GM19452 (cell line): ENCODE measurements around the gene SF3A1.
A peak's percentile ranks its signal among the peaks of the same experiment; 100 is the strongest.
"Not testable (repeated sequence)": the region's sequence is repeated elsewhere in the genome, so short reads cannot be mapped to it uniquely, and the experiment has no call there.

ENCODE experiments used
- ATAC-seq: cut with Tn5 transposase; IDR thresholded peaks from one replicate; pipeline ENCODE4 v1.9.1; 2021; ENCODE audit not compliant: unreplicated experiment

SF3A1 gene

DNA sequence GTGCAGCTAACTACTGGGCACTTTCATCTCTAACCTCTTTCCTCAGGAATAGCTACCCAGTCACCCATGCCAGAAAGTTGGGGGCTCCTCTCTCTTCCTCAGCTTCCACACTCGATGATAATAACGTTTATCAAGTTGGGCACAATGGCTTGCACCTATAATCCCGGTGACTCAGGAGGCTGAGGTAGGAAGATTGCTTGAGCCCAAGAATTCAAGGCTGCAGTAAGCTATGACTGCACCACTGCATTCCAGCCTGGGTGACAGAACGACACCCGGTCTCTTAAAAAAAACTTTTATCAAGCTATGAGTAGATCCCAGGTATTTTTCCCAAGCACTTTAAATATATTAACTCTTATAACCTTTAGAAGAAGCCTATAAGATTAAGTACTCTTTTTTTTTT is 2.0 kb downstream of the SF3A1 start:
- no peak for ATAC-seq

DNA sequence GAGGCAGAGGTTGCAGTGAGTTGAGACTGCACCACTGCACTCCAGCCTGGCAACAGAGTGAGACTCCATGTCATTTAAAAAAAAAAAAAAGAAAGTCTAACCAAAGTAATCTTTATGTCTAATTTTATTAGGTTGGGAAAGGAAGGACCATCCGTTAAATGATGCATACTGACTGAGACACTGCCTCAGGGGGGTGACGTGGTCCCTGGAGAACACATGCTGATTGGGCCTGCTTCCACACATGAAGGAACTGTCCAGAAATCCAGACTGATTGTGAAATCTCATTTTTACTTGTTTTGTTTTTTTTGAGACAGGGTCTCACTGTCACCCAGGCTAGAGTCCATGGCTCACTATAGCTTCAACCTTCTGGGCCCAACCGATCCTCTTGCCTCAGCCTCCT is 5.5 kb downstream of the SF3A1 start:
- no peak for ATAC-seq

GRCh38 chr22:30348809-30349208 is 7.9 kb downstream of the SF3A1 start:
- ATAC-seq, result no peak

- ATAC-seq, result no peak
These were observed 8.3 kb downstream of the SF3A1 start for GRCh38 chr22:30348404-30348803.

GRCh38 chr22:30347255-30347892 is 9.3 kb downstream of the SF3A1 start:
- ATAC-seq, result no peak

- ATAC-seq, result no peak
These were observed 12.1 kb downstream of the SF3A1 start for GRCh38 chr22:30344447-30345200.

DNA sequence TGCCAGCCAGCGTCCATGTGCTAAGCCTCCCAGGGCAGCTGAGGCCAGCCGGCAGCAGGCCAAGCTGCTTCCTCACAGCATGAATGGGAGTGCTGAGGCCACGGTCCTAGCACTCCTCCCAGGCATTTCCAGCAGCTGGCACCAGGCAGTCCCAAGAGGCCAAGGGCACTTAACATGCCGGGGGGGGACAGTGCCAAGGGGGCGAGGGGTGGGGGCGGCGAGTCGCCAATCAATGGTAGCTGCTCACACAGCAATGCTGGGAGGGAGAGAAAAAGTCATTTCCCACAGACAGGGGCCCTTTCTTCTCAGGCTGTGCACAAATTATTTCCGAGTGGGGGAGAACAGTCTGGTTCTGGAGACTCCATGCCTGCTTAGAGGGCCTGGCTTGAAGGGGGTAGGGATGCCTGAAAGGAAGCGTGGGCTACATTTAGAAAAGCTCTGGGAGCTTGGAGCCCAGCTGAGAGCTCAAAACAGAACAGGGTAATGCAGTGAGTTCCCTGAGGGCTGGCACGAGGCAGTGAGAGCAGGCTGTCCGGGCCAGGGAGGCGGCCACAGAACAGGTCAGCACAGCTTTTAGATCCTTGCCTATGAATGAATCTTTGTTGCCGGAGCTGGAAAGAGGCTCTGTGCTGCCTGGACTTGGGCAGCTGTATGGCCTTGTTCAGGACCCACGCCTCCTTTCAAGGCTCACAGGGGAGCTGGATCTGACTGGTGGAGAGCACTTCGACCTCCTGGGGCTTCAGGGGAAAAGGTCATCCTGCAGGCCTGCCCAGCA is 15.6 kb downstream of the SF3A1 start:
- no peak for ATAC-seq

DNA sequence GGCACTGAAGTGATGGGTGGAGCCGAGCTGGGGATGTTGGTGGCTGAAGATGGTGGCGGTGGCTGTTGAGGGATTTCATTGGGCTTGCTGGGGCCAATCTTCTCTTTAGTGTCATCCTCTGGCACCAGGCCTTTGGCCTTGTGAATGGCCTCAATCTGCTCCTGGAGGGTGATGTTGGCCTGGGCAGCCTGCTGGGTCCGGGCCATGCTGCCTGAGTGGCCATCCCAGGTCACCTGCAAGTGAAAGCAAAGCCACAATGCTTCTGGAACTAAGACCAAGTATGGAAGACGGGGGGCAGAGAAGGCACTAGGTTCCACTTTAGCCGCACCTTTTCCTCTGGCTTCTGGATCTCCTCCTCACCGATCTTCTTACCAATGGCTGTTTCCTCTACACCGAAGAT is 17.9 kb downstream of the SF3A1 start:
- ATAC-seq, result no peak

DNA sequence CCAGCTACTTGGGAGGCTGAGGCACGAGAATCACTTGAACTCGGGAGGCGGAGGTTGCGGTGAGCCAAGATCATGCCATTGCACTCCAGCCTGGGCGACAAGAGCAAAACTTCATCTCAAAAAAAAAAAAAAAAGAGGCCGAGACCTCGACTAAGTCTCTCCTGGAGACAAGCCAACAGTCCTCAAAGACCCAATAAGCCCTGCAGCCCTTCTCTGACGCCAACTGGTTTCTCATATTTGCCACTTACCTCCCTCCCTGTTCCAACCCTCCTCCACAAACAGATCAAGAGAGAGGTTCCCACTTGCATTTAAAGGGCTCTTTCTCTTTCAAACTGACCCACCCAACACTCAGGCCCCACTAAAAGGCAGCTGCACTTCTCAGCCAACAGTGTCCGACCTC is 18.4 kb downstream of the SF3A1 start:
- ATAC-seq, result not testable (repeated sequence)

- no peak for ATAC-seq
These were observed 19.3 kb downstream of the SF3A1 start for GRCh38 chr22:30337461-30337778.

DNA sequence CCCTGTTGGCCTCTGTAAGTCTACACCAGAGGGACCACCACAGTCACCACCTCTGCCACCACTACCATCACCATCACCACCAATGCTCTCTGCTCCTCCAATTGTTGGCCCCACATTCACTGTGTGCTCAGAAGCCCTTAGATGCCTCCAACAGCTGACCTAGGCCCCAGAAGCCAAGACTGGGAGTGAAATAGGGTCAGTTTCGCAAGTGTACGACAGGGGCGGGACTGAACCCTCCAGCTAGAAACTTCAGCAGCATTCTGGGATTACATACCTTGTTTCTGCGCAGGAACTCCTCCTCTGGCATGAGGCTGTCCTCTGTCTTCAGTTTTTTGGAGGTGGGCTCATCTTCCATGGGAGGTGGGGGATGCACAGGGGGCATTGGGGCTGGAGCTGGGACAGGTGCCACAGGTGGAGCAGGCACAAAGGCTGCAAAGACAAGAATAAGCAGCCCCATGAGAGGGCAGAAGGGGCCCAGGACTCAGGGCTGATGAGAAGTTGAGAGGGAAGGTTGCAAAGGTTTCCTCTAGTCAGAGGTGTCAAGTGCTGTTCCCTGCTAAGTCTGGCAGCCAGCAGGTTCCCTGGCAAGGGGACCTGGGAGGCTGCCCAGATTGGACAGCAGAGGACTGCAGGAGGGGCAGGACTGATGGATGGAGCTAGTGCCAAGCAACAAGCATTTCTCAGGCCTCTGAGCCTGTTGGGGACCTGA is 19.8 kb downstream of the SF3A1 start:
- no peak for ATAC-seq

- ATAC-seq, result no peak
These were observed 21.5 kb downstream of the SF3A1 start for GRCh38 chr22:30335236-30335635.

DNA sequence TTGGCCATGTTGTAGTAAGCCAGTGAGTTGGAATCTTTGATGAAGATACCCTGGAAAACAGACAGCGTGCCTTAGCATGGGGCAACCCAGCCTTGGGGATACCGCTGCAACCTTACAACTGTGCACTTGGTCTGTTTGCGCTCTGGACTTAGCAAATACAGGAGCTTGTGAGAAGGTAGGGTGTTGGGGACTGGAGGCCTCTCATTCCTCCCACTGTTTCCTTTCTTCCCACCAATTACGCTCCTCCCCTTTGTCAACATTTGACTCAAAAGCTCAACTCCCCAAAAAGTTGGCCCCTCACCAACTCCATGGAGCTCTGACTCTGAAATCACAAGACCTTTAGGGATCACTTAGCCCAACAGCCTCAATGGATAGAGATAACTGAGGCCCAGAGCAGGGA is 22.0 kb downstream of the SF3A1 start:
- ATAC-seq, result no peak

GRCh38 chr22:30333707-30334087 is 23.0 kb downstream of the SF3A1 start:
- ATAC-seq, result no peak

- no peak for ATAC-seq
These were observed 23.5 kb downstream of the SF3A1 start for GRCh38 chr22:30332994-30333706.

- ATAC-seq, result no peak
These were observed 24.1 kb downstream of the SF3A1 start for GRCh38 chr22:30332551-30332950.

DNA sequence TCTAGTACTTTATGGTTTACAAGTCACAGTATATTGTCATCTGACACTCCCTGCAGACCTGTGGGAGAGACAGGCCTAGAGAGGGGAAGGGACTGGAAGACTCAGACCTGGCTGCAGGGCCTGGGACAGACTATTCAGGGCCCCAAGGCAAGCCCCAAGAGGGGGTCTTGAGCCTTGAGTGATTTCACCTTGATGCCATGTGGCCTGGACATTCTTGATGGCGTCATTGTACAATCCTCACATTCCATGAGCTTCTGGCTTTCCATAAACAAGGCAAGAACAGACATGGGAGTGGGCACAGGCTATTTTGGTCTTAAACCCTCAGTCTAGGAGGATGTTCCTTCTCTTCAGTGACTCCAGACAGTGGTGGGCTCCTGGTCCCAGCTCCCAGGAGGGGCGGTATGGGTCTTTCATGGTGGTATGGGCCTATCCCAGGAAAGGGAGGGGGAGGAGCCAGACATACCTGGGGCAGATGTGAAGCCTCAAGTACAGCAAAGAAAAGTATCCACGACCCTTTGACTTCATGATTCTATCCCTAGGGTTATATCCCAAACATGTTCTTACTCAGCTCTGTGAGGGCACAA is 28.1 kb downstream of the SF3A1 start:
- no peak for ATAC-seq

GRCh38 chr22:30327864-30328345 is 28.8 kb downstream of the SF3A1 start:
- ATAC-seq, result no peak

GRCh38 chr22:30326706-30327362 is 29.9 kb downstream of the SF3A1 start, which contains the start of gene TBC1D10A:
Gene TBC1D10A, minus strand, starts transcription at chr22:30326941. Its CDS starts 60 bp downstream, at chr22:30326881.
- peak; percentile 91 for ATAC-seq

GRCh38 chr22:30326255-30326705 is 30.4 kb downstream of the SF3A1 start:
- peak; percentile 13 for ATAC-seq
